Panc1 (cell line): ENCODE measurements around the gene MTMR2. TPM values are rescaled to one million over a fixed set of nuclear protein-coding genes. Genes with fewer than 3 reads are reported as not detected.

ENCODE experiments used
- ATAC-seq: fragments of 200-7000 bp; cut with Tn5 transposase; 2 replicates; pipeline ENCODE4 v1.9.1; 2020; ENCODE audit warnings: mild to moderate bottlenecking, moderate library complexity
- BruUV-seq: library from RNA; stranded (reverse); fragments of 400-500 nt; replicated peaks from 2 replicates; lab custom pipeline; 2021; lab: Mats Ljungman, UMichigan
- CTCF ChIA-PET: fragments of 300-600 bp; sonication (Branson Sonifier 250); formaldehyde crosslinking; loops from one replicate; lab custom pipeline; 2022; ENCODE audit warnings: antibody characterized with exemption; lab: Charles Lee
- POLR2A ChIA-PET: fragments of 300-600 bp; sonication (Branson Sonifier 250); formaldehyde crosslinking; loops from one replicate; lab custom pipeline; 2022; ENCODE audit warnings: antibody characterized with exemption; lab: Charles Lee
- DNase-seq: peaks from one replicate; pipeline ENCODE4 v3.0.0-alpha.2; 2010; ENCODE audit warnings: low read depth, low spot score
- H3K27ac ChIP-seq: 2 replicates; pipeline ENCODE4 v1.5.1; 2011; ENCODE audit warnings: mild to moderate bottlenecking, low read length, inconsistent platforms
- H3K27me3 ChIP-seq: fragments of 200-500 bp; sonication (Bioruptor generic); 2 replicates; pipeline ENCODE4 v1.6.0; 2014; ENCODE audit warnings: low read length, inconsistent platforms; ENCODE audit not compliant: control insufficient read depth, insufficient read depth
- H3K36me3 ChIP-seq: fragments of 200-500 bp; sonication (Bioruptor generic); 2 replicates; pipeline ENCODE4 v1.5.1; 2014; ENCODE audit warnings: inconsistent platforms, mild to moderate bottlenecking, low read length, moderate library complexity; ENCODE audit not compliant: control insufficient read depth, insufficient read depth
- H3K4me1 ChIP-seq: 2 replicates; pipeline ENCODE4 v1.5.1; 2011; ENCODE audit warnings: inconsistent platforms, mild to moderate bottlenecking, low read length, moderate library complexity; ENCODE audit not compliant: control insufficient read depth, insufficient read depth
- H3K4me3 ChIP-seq, 2 experiments: 2 replicates each; pipeline ENCODE4 v1.5.1; 2011 to 2012; ENCODE audit warnings: low read depth in 2 of 2, low read length in 2 of 2, mild to moderate bottlenecking in 2 of 2, inconsistent platforms in 1 of 2, moderate library complexity in 1 of 2
- H3K9me3 ChIP-seq: fragments of 200-500 bp; sonication (Bioruptor generic); 2 replicates; pipeline ENCODE4 v1.5.1; 2014; ENCODE audit warnings: low read depth, mild to moderate bottlenecking, inconsistent platforms, low read length, moderate library complexity; ENCODE audit not compliant: control insufficient read depth, insufficient read depth
- POLR2AphosphoS5 ChIP-seq: IDR thresholded peaks from 2 replicates; pipeline ENCODE4 v1.6.1; 2012; ENCODE audit warnings: mild to moderate bottlenecking, low read depth, low read length, moderate library complexity
- SIN3A ChIP-seq: IDR thresholded peaks from 2 replicates; pipeline ENCODE4 v1.6.1; 2012; ENCODE audit warnings: low read depth, mild to moderate bottlenecking, low read length, moderate library complexity, borderline replicate concordance; ENCODE audit not compliant: insufficient read depth
- TCF7L2 ChIP-seq: IDR thresholded peaks from 2 replicates; pipeline ENCODE4 v1.6.1; 2011; ENCODE audit warnings: mild to moderate bottlenecking, low read depth, low read length, inconsistent platforms
- in situ Hi-C: cut with HindIII; loops from 2 replicates; pipeline ENCODE4 v1.10.0; 2016; ENCODE audit warnings: low sequenced_read_pairs, low pct_unique_long_range_greater_than_20kb
- intact Hi-C: fragments of 100-400 bp; cut with micrococcal nuclease; formaldehyde crosslinking; loops from one replicate; pipeline ENCODE4 v1.10.0; 2022; ENCODE audit not compliant: unreplicated experiment
- total RNA-seq: library from RNA; stranded (reverse); gene quantifications from one replicate; pipeline ENCODE4 v1.2.1, GENCODE V29; 2021; ENCODE audit not compliant: unreplicated experiment
- TF ChIP-seq, protein P1 (sequence below), 2 experiments: IDR thresholded peaks; 2 replicates each; pipeline ENCODE4 v1.6.1; 2011 to 2012; ENCODE audit warnings: low read depth in 2 of 2, control low read depth in 1 of 2, low read length in 1 of 2, mild to moderate bottlenecking in 1 of 2, moderate library complexity in 1 of 2; ENCODE audit not compliant: insufficient read depth in 1 of 2
- TF ChIP-seq, protein P2 (sequence below): fragments of 450-650 bp; IDR thresholded peaks from 2 replicates; pipeline ENCODE4 v1.5.1; 2017; ENCODE audit warnings: mild to moderate bottlenecking

MTMR2 gene
- total RNA-seq, 1 experiment from 2014 or later, result 44.8 TPM

DNA sequence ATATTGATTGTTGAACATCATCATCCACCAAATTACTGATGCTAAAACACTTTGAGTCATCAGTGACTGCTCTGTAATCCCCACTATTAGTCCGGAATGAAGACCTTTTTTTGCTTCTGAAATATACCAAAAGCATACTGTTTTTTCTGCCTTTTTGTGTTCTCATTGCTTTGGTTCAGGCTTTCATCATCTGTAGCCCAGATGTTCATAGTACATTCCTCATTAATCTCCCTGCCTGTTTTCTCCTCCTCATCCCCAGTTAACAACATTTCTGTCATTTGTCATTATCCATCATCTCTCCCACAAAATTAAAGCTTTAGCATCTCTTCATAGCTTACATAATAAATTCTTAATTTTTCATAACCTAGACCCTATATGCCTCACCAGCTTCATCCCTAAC lies 124.4 kb downstream of the MTMR2 start:
- in situ Hi-C loops (no loop called here), intact Hi-C loops (no loop called here)
- Histone ChIP-seq H3K27ac (no peak overlapping the region), H3K36me3 (peaks cover 5% of the 10 kb centered on the region; the same call in 1 of the 2 replicates), H3K9me3 (no peaks in the 10 kb centered on the region), H3K27me3 (no peaks in the 10 kb centered on the region), H3K4me3 (no peak overlapping the region), H3K4me1 (peaks cover 2% of the 10 kb centered on the region; the same call in 1 of the 2 replicates)
- TF ChIP-seq SIN3A (no peak), POLR2AphosphoS5 (no peak), TCF7L2 (no peak)
- TF ChIP-seq, protein P1, sequence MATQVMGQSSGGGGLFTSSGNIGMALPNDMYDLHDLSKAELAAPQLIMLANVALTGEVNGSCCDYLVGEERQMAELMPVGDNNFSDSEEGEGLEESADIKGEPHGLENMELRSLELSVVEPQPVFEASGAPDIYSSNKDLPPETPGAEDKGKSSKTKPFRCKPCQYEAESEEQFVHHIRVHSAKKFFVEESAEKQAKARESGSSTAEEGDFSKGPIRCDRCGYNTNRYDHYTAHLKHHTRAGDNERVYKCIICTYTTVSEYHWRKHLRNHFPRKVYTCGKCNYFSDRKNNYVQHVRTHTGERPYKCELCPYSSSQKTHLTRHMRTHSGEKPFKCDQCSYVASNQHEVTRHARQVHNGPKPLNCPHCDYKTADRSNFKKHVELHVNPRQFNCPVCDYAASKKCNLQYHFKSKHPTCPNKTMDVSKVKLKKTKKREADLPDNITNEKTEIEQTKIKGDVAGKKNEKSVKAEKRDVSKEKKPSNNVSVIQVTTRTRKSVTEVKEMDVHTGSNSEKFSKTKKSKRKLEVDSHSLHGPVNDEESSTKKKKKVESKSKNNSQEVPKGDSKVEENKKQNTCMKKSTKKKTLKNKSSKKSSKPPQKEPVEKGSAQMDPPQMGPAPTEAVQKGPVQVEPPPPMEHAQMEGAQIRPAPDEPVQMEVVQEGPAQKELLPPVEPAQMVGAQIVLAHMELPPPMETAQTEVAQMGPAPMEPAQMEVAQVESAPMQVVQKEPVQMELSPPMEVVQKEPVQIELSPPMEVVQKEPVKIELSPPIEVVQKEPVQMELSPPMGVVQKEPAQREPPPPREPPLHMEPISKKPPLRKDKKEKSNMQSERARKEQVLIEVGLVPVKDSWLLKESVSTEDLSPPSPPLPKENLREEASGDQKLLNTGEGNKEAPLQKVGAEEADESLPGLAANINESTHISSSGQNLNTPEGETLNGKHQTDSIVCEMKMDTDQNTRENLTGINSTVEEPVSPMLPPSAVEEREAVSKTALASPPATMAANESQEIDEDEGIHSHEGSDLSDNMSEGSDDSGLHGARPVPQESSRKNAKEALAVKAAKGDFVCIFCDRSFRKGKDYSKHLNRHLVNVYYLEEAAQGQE (IDR thresholded peaks at IDR 0.05; ENCODE audit: insufficient read depth in 1 of 2, low read depth in 2 of 2, low read length in 1 of 2), result no peak
- TF ChIP-seq, protein P2, sequence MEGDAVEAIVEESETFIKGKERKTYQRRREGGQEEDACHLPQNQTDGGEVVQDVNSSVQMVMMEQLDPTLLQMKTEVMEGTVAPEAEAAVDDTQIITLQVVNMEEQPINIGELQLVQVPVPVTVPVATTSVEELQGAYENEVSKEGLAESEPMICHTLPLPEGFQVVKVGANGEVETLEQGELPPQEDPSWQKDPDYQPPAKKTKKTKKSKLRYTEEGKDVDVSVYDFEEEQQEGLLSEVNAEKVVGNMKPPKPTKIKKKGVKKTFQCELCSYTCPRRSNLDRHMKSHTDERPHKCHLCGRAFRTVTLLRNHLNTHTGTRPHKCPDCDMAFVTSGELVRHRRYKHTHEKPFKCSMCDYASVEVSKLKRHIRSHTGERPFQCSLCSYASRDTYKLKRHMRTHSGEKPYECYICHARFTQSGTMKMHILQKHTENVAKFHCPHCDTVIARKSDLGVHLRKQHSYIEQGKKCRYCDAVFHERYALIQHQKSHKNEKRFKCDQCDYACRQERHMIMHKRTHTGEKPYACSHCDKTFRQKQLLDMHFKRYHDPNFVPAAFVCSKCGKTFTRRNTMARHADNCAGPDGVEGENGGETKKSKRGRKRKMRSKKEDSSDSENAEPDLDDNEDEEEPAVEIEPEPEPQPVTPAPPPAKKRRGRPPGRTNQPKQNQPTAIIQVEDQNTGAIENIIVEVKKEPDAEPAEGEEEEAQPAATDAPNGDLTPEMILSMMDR, result no peak
- DNase-seq (no peak), ATAC-seq (no peak)
- POLR2A ChIA-PET, result no interaction called here
- no TSS peak for BruUV-seq
- CTCF ChIA-PET, result no interaction called here

DNA sequence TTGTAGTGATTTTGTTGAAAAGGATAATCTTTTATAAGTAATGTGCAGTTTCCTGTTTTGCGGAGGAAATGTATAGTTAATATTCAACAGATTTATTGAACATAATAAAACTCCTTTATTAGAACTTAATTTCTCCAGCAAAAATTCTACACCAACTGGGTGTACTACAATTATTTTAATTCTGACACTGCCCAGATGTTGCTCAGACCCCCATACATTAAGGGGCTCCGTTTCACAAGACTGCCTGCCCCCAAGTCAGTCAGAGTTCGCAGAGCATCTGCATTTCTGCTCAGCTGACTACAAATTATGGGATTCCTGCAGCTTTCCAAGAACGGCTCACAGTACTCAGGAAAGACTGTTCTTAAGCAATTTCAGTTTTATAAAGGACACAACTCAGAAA lies 127.4 kb downstream of the MTMR2 start:
- ChIA-PET CTCF (no interaction called here), POLR2A (no interaction called here)
- peaks cover 21% of the 10 kb centered on the region for H3K4me1 ChIP-seq
- H3K36me3 ChIP-seq, result peaks cover 5% of the 10 kb centered on the region; the same call in 1 of the 2 replicates
- in situ Hi-C loops, result no loop called here
- no peaks in the 10 kb centered on the region for H3K27me3 ChIP-seq
- intact Hi-C loops, result no loop called here
- ATAC-seq (no peak), DNase-seq (no peak)
- TF ChIP-seq, protein P2, result no peak
- TF ChIP-seq TCF7L2 (no peak), POLR2AphosphoS5 (no peak), SIN3A (no peak)
- TF ChIP-seq, protein P1 (IDR thresholded peaks at IDR 0.05; ENCODE audit: insufficient read depth in 1 of 2, low read depth in 2 of 2, low read length in 1 of 2), result no peak
- H3K9me3 ChIP-seq, result no peaks in the 10 kb centered on the region
- no peak overlapping the region for H3K27ac ChIP-seq
- no TSS peak for BruUV-seq
- H3K4me3 ChIP-seq, result no peak overlapping the region
